Tibial nerve (tissue), 4 donors: Measurements from ENCODE around the gene TP53I11. TPM values are rescaled to one million over a fixed set of nuclear protein-coding genes. Genes with fewer than 3 reads are reported as not detected.

Experiments
- DNase-seq, 2 donors: peaks; one replicate each; pipeline ENCODE4 v3.0.0-alpha.2; 2019; ENCODE audit warnings: low spot score in 2 of 2
- H3K27ac ChIP-seq, 4 donors: fragments of 200-600 bp; sonication (generic) in 3 of 4; one replicate each; pipeline ENCODE4 v1.5.1; 2017 to 2019; ENCODE audit warnings: mild to moderate bottlenecking in 1 of 4
- H3K27me3 ChIP-seq, 2 donors: fragments of 200-600 bp; sonication (generic) in 1 of 2; one replicate each; pipeline versions ENCODE4 v1.5.1 to v1.6.0; 2017 to 2019
- H3K36me3 ChIP-seq, 3 donors: fragments of 200-600 bp; sonication (generic); one replicate each; pipeline ENCODE4 v1.5.1; 2018 to 2019
- H3K4me1 ChIP-seq, 4 donors: fragments of 200-600 bp; sonication (generic) in 3 of 4; one replicate each; pipeline ENCODE4 v1.5.1; 2017 to 2019
- H3K4me3 ChIP-seq, 4 donors: fragments of 200-600 bp; sonication (generic) in 3 of 4; one replicate each; pipeline ENCODE4 v1.5.1; 2017 to 2019; ENCODE audit warnings: mild to moderate bottlenecking in 1 of 4, moderate library complexity in 1 of 4
- H3K9me3 ChIP-seq, 4 donors: fragments of 200-600 bp; sonication (generic) in 3 of 4; one replicate each; pipeline ENCODE4 v1.5.1; 2017 to 2019
- EP300 ChIP-seq, 2 donors: sonication (generic); formaldehyde crosslinking; IDR thresholded peaks; one replicate each; pipeline ENCODE4 v1.6.1; 2017; ENCODE audit warnings: antibody characterized with exemption in 2 of 2, mild to moderate bottlenecking in 1 of 2
- POLR2A ChIP-seq, 2 donors: fragments of 450-650 bp; IDR thresholded peaks; one replicate each; pipeline ENCODE4 v1.6.1; 2017; ENCODE audit warnings: antibody characterized with exemption in 2 of 2, mild to moderate bottlenecking in 2 of 2, moderate library complexity in 2 of 2
- WGBS, 2 donors: methylation state at CpG; one replicate each; pipeline ENCODE4 v1.1.5; 2018; 5-methylcytosine and 5-hydroxymethylcytosine counted together
- total RNA-seq, 4 donors: library from RNA; depleted of rRNA; stranded (reverse); fragments of >200 nt; gene quantifications; one replicate each; pipeline ENCODE4 v1.1.0, GENCODE V29; 2016
- TF ChIP-seq, protein P1 (sequence below), 5 experiments: fragments of 200-600 bp in 3 of 5; fragments of 450-650 bp in 2 of 5; sonication (generic) in 3 of 5; IDR thresholded peaks; one replicate each; pipeline ENCODE4 v1.5.1; 2016 to 2019; ENCODE audit warnings: antibody characterized with exemption in 5 of 5, mild to moderate bottlenecking in 3 of 5, moderate library complexity in 2 of 5

TP53I11 gene
- total RNA-seq, 4 donors from 2014 or later = 50.7 to 133 (median 60.6) TPM

- peaks cover 0 to 25% (median 6%) of the 10 kb centered on the region in 4 donors for H3K4me1 ChIP-seq
- no peak for DNase-seq
- H3K36me3 ChIP-seq = no peaks in the 10 kb centered on the region
- TF ChIP-seq POLR2A (IDR thresholded peaks at IDR 0.05) = no peak
- no peak for TF ChIP-seq EP300 (IDR thresholded peaks at IDR 0.05)
- TF ChIP-seq, protein P1, sequence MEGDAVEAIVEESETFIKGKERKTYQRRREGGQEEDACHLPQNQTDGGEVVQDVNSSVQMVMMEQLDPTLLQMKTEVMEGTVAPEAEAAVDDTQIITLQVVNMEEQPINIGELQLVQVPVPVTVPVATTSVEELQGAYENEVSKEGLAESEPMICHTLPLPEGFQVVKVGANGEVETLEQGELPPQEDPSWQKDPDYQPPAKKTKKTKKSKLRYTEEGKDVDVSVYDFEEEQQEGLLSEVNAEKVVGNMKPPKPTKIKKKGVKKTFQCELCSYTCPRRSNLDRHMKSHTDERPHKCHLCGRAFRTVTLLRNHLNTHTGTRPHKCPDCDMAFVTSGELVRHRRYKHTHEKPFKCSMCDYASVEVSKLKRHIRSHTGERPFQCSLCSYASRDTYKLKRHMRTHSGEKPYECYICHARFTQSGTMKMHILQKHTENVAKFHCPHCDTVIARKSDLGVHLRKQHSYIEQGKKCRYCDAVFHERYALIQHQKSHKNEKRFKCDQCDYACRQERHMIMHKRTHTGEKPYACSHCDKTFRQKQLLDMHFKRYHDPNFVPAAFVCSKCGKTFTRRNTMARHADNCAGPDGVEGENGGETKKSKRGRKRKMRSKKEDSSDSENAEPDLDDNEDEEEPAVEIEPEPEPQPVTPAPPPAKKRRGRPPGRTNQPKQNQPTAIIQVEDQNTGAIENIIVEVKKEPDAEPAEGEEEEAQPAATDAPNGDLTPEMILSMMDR (IDR thresholded peaks at IDR 0.05) = no peak
- WGBS, 2 donors = 79 to 82% methylated on average over 13 of the region's 13 CpGs
- no peaks in the 10 kb centered on the region for H3K9me3 ChIP-seq
- no peak overlapping the region for H3K4me3 ChIP-seq
- no peaks in the 10 kb centered on the region for H3K27me3 ChIP-seq
- H3K27ac ChIP-seq = no peak overlapping the region
These were observed 23.1 kb upstream of the TP53I11 start for GRCh38 chr11:44973632-44974401.

DNA sequence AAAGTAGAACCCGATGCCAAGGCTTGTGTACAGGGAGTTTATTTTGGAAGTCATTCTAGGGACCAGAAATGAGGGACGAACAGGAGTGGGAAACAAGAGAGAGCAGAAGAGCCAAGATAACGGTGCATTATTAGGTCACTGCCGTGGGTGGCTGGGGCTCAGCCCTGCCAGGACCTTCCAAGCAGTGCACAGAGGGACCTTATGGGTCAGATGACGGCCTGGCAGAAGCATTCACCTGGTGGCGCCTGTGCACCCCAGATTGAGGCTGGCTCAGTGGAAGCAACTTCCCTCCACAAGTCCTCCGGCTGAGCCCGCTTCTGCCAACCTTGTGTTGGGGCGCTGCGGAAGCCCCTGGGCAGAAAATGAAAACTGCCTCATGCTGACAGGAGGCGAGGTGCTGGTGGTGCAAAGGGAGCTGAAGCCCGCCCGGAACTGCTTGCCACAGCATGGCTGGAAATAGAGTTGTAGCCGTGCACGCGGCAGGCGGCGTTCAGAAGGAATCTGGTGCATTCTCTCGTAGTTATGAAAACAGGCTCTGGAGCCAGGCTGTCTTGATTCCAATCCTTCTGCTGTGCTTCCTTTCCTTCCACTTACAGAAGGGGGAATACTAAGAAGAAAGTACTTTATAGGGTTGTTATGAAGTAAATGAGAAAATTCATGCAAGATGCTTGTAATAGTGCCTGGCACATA lies 22.2 kb upstream of the TP53I11 start:
- no peaks in the 10 kb centered on the region for H3K27me3 ChIP-seq
- H3K36me3 ChIP-seq = no peaks in the 10 kb centered on the region
- no peak overlapping the region for H3K4me3 ChIP-seq
- H3K9me3 ChIP-seq = no peaks in the 10 kb centered on the region
- no peak for DNase-seq
- no peak overlapping the region for H3K27ac ChIP-seq
- TF ChIP-seq, protein P1 (IDR thresholded peaks at IDR 0.05) = no peak
- TF ChIP-seq POLR2A (IDR thresholded peaks at IDR 0.05) = no peak
- no peak for TF ChIP-seq EP300 (IDR thresholded peaks at IDR 0.05)
- H3K4me1 ChIP-seq = peaks cover 0 to 16% (median 5%) of the 10 kb centered on the region in 4 donors
- 78 to 83% methylated on average over 19 of the region's 19 CpGs for WGBS, 2 donors

DNA sequence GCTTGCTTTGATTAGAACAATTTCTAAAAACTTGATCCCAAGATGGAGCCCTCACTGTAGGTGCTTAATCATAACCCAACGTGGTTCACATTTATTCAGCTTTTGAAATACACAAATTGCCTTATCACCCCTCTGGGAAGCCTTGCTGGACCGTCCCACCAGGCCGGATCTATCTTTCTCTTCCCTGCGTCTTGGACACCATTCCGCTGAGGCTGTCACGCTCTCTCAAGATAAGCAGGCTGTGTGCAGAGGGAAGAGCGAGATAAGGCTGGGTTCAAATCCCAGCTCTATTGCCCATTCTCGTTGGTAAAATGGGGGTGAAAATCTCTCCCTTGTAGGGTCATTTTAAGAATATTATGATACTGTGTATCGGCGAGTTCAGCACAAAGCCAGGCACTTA lies 20.5 kb upstream of the TP53I11 start:
- no peak for DNase-seq
- Histone ChIP-seq H3K27ac (no peak overlapping the region), H3K36me3 (no peaks in the 10 kb centered on the region), H3K4me1 (no peaks in the 10 kb centered on the region), H3K27me3 (no peaks in the 10 kb centered on the region), H3K9me3 (no peaks in the 10 kb centered on the region), H3K4me3 (no peak overlapping the region)
- WGBS, 2 donors = 94 to 95% methylated on average over 10 of the region's 10 CpGs
- no peak for TF ChIP-seq EP300 (IDR thresholded peaks at IDR 0.05)
- TF ChIP-seq, protein P1 (IDR thresholded peaks at IDR 0.05) = no peak
- TF ChIP-seq POLR2A (IDR thresholded peaks at IDR 0.05) = no peak

GRCh38 chr11:44970293-44970692 lies 19.6 kb upstream of the TP53I11 start:
- WGBS, 2 donors = 74 to 78% methylated on average over 6 of the region's 6 CpGs
- no peak overlapping the region for H3K4me3 ChIP-seq

More at GRCh38 chr11:44970293-44970692, 19.6 kb upstream of the TP53I11 start:
- H3K27ac ChIP-seq = no peak overlapping the region
- no peaks in the 10 kb centered on the region for H3K4me1 ChIP-seq
- no peaks in the 10 kb centered on the region for H3K9me3 ChIP-seq
- no peak for DNase-seq
- H3K36me3 ChIP-seq = no peaks in the 10 kb centered on the region
- H3K27me3 ChIP-seq = no peaks in the 10 kb centered on the region
- no peak for TF ChIP-seq EP300 (IDR thresholded peaks at IDR 0.05)
- TF ChIP-seq, protein P1 (IDR thresholded peaks at IDR 0.05) = no peak
- TF ChIP-seq POLR2A (IDR thresholded peaks at IDR 0.05) = no peak
